Right kidney (tissue), 1 donor: ENCODE results near the gene TBC1D10A.

Experiments used
- DNase-seq: peaks from one replicate; pipeline ENCODE4 v3.0.0-alpha.2; 2016

The TBC1D10A gene

DNA sequence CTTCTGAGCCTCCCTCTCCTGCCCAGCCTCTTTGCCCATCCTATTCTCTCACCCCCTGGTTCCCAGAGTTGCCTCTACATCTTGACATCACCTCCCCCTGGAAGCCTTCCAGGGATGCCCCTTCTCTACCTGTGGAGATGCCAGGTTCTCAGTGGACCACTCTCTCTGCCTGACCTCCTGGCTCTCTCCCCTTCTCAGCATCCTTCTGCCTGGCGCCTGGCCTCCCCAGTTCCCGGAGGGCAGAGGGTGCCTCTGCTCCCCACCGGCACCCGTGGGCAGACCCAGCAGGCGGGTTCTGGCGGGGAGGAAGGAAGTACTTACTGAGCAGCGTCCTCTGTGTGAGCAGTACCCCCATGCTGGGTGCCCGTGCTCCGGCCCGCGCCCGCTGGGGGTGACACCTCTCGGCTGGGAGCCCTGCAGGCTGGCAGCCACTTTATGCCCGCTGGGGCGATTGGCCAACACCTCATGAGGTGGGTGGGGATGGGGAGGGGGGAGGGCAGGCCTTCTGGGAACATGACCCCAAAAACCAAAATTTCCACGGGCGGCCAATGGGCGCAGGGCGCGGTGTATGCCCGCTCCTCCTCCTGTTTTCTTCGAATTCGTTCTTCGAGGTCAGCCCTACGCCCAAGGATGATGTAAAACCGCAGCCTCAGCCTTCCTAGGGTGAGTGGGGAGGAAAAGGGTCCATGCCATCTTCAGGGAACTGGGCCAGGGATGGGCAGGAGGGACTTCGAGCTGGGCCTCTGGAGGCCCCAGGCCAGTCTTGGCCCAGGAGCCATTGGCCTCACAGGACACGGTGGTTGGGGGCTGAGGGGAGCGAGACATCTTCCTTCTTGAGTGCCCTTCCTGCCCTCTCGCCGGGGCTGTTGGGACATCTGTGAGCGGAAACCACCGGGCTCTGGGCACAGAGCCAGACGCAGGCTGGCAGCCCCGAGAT, 60.0 kb downstream of the TBC1D10A start, which contains the start of gene OSM:
Gene OSM, minus strand, starts transcription at position 407 of the 937 bp plus-strand sequence. Its CDS starts 52 bp downstream, at position 355.
- DNase-seq = no peak

DNA sequence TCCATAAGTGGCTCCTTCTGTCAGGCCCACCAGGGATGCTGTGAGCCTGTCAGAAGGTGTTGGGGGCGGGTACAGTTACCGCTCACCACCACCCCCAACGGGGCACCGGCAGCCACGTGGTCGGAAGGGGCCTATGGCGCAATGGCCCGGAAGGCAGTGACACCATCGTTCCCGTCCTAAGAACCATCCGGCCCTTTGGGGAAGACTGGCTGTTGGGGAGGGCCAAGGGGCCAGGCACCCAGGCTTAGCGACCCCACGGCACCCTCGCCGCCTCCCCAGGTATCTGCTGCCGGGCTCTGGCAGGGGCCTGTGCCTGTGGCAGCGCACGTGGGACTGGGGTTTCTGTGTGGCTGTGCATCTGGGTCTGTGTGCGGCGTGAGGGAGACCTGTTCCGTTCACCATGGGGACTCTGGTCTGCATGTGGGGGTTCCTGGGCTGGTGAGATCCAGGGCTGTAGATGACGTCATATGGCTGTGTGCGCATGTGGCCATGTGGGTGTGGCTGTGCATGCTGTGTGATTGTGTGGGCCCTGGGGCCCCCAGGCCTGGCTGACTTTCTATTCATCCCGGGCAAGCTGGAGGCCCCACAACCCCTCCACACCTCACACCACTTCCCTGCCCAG, 60.8 kb downstream of the TBC1D10A start:
- DNase-seq = no peak

DNA sequence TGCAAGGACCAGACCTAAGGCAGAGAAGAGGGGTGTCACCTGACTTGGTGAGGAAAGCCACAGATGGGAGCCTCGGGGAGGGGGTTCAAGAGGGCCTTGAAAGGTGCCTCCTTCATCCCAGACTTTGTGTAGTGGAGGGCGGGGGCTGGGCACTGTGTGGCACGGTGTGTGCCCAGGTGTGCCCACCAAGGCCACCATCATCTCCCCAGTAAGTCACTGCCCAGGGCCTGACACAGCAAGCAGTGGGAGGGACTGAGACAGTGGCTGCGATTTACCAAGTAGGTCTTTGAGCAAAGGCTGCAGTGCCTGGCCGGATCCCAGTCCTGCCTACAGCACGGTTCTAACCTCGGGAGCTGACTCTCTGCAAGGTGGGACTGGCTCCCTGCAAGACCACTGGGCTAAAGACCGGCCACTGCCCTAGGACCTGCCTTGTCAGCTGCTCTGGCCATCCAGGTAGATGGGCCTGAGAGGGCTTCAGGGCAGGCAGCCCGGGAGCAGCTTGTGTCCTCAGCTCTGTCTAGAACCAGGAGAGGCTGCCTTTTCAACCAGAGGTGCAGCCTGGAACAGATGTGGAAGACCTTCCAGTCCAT, 61.5 kb downstream of the TBC1D10A start:
- DNase-seq = no peak

DNA sequence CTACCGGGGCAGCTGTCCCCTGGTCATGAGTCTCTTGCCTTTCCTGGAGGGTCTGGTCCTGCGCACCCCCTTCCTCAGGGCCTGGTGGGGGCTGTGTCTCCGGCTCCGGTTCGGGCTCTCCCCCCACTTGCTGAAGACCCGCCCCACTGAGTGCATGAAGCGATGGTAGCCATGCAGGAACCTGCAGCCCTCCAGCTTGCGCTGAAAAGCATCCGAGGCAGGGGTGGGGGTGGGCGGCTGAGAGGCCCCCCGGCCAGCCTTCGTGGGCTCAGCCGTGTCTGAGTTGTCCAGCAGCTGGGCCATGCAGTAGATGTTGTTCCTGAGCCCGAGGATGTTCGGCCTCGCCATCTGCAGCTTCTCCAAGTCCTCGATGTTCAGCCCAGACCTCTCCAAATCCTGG, 62.9 kb downstream of the TBC1D10A start:
- no peak for DNase-seq

DNA sequence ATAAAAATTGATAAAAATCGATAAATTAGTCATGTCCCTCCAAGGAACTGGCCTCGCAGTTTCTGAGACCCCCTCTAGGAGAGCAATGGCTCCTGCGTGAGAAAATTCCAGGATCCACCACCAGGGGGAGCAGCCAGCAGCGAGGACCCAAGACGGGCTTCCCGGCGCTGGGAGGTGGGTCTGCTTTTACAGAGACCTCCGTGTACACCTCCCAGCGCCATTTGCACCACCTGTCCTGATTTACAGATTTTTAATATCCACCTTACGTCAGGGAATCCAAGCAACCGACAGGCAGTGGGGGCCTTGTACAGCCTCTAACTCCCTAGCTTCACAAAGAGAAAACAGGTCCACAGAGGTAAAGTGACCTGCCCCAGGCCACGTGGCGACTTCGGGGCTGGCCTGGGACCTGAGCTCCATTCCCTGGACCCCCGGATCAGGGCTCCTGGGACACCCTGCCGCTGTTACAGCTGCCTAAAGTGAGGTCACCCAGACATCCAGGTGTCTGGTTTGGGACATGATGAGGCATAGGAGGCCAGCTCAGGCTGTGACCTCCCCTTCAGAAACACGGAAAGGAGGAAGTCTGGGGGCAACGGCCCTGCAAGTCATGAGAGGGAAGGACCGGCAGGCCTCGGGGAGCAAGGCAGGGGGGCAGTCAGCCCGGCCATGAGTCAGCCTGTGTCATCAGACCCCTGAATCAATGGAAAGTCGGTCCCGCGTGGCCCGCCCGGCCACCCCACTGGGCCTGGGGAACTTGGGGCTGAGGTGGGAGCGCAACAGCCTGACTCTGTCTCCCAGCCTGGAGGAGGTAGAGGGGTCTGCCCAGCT, 63.6 kb downstream of the TBC1D10A start:
- DNase-seq = peak; percentile 58

DNA sequence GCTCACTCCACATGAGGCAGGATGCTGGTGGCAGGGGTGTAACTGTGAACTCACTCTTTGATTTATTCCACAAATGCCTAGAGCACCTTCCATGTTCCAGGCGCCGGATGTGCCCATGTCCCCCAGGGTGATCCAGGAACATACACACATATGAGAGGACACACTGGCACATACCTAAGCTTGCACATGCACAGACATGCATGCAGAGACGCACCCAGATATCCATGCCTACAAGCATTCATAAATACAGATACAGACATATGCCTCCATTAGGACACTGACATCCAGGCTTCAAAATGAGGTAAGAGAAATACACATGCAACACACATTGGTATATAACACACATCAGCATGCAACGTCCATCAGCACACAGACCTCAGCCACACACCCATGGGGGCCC, 64.6 kb downstream of the TBC1D10A start:
- DNase-seq = no peak

DNA sequence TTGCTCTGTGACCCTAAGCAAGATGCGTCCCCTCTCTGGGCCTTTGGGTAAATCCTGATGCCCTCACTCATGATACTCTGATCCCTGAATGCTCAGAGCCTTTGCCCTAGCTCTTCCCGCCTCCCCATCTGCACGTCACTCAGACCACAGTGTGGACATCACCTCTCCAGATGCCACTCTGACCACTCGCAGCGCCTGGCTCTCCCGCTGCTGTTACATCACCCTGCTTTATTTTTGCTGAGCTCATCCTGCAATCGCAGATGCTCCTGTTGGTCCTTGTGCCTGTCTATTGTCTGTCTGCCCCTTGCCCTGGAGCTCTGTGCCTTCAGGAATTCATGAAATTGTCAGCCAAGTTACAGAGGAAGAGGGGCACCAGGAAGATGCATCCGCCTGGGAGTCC, 65.6 kb downstream of the TBC1D10A start:
- no peak for DNase-seq

DNA sequence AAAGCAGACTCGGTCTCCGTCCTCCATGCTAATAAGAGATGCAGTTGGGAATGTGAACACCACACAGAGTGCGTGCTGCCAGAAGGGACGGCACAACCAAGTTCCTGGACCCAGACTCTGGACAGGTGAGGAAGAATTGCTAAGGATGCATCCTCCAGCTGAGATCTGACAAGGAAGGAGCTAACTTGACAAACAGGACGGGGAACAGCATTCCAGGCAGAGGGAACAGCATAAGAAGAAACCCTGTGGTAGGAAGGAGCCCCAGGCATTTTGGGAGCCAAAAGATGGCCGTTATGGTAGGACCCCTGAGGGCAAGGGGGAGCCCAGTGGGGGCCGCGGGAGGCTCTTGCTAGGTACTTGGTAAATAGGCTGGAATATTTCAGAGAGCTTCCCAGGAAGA, 66.1 kb downstream of the TBC1D10A start:
- no peak for DNase-seq

DNA sequence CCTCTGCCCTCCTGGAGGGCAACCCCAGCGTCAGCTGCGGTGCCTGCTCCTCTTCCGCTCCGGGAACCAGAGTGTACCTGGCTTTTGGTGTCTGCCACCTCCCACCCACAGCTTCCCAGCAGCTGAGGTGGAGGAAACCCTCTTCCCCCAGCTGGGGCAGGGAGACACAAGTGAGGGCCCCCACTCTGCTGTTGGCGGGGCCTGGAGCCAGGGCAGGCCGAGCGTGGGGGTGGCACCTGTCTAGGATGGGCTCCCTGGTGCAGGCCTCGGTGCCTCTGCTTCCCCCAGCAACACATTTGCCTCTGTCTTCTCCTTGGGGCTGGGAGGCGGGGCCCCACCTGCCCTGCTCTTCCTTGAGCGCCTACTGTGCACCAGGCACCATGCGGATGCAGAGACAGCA, 66.5 kb downstream of the TBC1D10A start:
- no peak for DNase-seq

DNA sequence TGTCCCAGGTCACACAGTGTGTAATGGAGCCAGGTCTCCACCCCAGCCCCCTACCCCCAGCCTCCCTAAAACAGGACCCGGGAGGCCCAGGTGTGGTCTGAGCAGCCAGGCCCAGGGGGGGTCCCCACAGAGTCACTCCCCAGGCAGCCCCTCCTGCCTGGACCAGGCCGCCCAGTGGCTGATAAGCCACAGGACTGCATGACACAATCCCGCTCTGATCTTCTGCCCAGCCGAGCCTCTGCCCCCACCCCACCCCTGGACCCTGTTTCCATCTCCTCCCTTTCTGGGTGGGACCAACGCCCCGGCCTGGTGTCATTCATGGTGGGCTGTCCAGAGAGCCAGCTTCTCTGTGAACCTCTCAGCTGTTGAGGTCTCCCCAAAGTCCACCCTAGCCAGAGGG, 72.4 kb downstream of the TBC1D10A start:
- DNase-seq = no peak

DNA sequence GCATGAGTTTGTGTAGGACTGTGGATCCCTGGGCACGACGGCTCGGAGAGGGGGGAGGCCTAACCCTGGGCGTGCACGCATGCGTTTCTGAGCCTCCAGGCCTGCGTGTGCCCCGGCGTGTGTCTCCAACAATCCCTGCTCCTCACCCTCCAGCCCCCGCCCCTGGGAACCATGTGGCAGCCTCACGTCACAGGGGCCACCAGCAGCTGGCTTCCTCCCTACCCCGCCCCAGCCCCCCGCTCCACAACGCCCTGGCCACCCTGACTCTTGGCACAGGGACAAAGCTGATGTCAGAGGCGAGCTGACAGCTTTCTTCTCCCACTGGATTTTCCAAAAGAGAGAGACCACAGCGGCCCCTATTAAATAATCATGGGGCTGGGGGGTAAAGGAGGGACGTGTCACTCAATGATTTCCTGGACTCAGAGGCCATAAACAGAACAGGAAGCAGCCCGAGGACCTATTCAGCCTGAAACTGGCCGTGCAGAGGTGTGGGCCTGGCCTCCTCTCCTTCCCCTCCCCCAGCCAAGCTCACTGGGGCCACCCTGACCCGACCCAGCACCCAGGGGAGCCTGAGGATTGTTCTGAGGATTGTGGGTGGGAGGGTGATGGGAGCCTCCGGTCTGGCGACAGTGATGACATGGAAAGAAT, 73.4 kb downstream of the TBC1D10A start:
- no peak for DNase-seq

DNA sequence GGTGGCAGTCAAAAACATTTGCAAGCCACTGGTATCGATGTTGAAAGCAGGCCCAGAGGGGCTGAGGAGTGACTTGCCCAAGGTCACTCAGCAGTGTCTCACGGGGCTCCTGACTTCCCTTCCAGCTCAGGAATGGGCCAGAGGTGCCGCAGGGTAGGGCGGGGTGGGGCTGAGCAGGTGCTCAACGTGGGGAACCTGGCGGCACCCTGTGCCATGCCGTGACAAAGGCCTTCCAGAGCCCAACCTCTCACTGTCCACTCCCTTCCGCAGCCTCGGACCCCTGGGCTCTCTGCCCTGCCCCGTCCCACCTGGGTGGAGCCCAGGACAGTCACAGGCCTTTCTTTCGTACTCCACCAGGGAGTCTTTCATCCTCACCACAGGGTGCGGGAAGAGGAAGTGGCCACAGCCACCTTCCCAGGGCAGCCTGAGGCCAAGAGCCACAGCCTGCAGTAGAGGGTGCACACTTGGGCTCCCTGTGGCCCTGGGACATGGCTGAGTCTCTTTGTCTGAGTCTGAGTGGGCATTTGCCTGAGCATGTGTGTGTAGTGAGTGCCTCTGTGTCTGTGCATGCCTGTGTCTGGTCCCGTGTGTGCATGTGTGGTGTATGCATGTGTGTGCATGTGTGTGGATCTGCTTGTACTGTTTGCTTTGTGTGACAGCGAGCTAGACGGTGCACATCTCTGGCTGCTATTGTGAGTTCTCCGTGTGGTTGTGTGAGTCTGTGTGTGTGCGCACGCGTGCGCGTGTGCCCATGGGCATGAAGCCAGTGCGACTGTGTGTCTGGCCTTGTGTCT, 74.1 kb downstream of the TBC1D10A start:
- no peak for DNase-seq

DNA sequence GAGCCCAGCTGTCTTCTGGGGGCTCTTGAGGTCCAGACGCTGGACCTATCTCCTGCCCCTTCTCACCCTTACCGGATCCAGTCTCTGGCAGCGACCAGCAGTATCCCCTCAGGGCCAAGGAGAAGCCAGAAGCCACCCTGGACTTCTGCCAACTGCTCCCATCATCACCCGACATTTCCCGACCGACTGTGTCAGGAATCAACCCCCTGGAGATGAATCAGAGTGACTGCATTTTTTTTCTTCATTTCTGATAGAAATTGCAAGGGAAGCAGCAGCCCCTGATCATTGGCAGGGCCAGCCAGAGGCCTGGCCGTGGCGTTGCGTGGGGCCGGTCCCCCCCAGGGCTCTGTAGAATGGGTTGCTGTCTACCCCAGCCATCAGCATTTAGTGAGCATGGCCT, 75.0 kb downstream of the TBC1D10A start:
- DNase-seq = no peak

DNA sequence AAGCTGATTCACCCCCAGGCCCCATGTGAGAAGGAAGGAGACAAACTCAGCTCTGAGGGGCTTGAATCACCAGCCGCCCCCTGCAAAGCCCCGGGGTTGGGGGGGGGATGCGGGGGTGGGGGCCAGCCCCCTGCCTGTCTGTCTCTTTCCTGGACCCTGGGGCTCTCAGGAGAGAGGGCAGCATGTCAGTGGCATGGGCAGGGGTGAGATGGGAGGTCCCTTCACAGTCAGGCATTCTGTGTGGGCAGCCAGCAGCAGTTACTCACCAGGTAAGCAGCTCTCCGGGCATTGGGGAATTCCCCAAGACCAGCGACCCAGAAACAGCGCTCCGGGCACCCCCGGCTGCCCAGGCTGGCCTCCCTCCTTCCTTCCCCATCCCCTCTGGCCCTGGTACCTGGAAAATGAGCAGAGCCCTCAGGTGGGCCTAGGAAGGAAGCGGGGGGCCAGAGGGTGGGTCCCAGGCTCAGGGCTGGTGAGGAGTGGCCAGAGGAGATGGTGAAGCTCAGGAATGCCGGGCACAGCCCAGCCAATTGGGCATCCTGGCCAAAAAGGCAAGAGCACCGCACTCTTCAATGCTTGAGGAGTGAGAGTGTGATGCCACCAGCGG, 76.0 kb downstream of the TBC1D10A start:
- no peak for DNase-seq

DNA sequence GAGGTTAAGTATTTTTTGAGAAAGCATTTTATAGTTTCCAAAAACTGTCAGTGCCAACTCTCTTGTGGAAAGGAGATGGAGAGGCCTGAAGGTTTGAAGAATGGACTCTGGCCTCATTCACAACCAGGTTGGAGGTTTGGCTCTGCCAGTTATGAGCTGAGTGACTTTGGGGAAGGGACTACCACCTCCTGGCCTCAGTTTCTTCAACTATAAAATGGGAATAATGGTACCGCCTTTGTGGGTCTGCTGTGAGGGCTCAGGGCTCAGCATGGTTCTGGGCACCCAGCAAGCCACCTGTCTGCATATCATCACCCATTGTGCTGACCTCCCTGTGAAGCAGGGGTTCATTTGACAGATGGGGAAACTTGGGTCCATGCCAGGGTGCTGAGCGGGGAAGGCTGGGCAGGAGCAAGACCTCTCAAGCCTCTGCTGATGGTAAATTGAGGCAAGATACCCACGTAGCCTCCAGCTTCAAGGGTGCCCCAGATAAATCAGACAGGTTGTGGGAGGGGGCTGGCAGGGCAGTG, 76.6 kb downstream of the TBC1D10A start:
- DNase-seq = no peak

DNA sequence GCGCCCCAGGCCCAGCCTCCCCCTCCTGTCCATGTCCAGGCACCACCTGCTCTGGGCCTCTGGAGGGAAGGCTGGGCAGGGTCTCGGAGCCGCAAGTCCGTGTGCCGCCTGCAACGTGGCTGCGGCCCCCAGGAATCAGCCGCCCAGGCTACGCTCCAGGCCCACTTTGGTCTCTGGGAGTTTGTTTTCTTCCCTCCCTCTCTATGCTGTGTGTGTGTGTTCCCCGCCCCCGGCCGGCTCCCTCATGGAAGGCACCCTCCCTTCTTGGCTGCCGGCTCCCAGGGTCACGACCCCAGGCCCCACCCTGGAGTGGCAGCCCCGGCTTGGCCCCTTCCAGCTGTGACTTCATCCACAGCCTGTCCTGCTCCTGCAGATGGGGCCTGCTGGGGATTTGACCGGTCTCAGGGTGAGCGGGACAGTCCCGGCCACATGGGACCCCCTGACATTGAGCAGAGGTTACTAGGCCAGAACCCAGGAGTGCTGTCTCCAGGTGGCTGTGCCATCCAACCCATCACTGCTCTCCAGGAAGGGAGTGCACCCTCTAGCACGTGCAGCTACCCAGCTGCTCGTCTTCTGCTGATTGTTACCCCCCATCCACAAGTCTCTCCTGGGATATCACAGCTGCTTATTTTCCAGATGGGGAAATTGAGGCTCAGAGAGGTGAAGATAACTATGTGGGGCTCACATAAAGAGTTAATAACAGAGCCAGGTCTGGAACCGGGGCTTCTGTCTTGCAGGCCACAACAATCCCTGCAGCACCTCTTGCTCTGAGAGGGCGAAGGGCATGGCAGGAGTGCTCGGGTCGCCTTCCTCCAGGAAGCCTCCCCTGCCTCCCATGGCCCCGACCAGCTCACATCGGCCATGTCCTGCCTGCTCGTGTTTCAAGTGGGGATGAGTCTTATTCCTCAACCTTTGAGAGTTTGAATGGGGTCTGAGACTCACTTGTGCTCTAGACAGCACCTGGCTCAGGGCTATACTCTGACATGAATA, 77.4 kb downstream of the TBC1D10A start:
- no peak for DNase-seq

DNA sequence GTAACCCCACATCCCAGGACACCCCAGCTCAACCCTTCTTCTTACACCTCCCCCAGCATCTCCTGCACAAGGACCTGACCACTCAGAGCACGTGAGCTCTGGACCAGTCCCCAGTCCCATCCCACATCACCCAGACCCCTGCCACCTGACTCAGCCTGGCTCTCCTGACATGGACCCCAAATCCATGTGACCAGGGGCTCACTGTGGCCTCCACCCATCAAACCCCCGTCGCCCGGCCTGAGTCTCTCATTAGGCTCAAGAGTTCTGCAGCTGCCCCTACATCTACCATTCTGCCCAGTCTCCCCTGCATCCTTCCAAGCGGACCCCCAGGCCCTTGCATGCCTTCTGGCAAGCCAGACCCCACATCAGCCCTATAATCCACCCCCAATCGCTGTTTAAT, 78.3 kb downstream of the TBC1D10A start:
- DNase-seq = no peak

DNA sequence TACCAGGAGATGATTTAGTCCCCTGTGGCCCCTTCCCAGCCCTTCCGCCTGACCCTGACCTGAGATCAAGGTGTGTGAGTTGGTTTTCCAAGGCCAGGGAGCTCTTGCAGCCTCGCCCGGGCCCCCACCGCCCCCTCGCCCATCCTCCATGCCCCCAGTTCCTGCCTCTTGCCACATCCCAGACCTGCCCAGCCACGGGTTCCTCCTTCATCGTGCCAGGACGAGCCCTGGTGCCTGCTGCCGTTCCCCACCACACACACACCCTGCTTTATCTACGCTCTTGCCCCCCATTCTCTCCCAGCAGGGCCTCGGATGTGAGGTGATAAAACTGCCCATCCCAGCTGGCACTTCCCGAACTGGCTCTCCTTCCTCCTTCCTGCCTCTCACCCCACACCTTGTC, 78.8 kb downstream of the TBC1D10A start:
- no peak for DNase-seq

DNA sequence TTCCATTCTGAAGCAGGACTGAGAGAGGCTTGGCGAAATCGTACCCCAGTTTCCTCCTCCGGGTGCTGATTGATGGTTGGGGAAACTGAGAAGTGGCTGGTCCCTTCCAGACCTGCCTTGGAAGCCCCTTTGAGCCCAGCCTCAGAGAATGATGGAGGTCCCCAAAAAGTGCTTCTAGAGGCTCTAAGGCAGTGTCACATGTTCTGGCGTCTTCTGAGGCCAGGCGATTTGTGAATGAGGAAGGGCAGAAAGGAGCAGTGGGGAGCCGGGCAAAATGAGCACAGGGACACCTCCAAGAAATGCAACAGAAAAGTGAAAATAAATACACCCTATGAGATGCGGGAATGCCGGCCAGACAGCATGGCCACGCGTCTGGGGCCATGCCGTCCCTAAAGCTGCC, 79.2 kb downstream of the TBC1D10A start:
- DNase-seq = no peak
